T-helper 2 cell treated with Interferon-gamma antibody and Interleukin-4, amounts not matched to agents 100 ng/mL and 5 ng/mL, for 36 hours (primary cell): ENCODE measurements around the gene DEDD2. TPM values are rescaled to one million over a fixed set of nuclear protein-coding genes. Genes with fewer than 3 reads are reported as not detected.

ENCODE experiments used
- intact Hi-C: fragments of 100-400 bp; cut with micrococcal nuclease; formaldehyde crosslinking; loops from one replicate; pipeline ENCODE4 v1.15.1; 2023
- total RNA-seq: library from RNA; stranded (reverse); gene quantifications from 2 replicates; pipeline ENCODE4 v1.2.3, GENCODE V29; 2022

Gene DEDD2
- total RNA-seq, 1 donor from 2014 or later = 40.3 TPM

DNA sequence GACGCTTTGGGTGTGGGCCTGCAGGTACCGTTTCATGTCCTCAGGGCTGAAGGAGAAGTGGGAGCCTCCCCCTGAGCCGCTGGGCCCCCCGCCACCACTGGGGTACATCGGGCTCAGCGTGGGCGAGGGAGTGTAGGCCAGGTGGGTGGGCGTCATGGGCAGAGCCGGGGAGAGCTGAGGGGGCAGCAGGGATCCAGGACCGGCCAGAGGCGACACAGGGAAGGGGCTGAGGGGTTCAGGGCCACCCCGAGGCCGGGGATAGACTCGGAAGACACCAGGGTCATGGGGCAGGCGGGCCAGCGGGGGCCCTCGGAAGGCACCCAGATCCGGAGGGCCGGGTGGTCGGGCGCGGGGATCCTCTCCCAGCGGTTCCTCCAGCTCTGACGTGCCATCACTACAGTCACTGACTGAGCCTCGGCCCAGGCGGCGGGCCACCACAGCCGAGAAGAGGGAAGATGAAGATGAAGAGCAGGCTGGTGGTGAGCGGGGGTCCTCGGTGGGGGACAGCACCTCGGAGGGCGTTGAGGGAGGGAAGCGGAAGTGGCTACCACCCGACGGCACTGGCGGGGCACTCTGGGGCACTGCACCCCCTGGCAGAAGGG lies 31.8 kb upstream of the DEDD2 start:
- intact Hi-C loops = no loop called here

DNA sequence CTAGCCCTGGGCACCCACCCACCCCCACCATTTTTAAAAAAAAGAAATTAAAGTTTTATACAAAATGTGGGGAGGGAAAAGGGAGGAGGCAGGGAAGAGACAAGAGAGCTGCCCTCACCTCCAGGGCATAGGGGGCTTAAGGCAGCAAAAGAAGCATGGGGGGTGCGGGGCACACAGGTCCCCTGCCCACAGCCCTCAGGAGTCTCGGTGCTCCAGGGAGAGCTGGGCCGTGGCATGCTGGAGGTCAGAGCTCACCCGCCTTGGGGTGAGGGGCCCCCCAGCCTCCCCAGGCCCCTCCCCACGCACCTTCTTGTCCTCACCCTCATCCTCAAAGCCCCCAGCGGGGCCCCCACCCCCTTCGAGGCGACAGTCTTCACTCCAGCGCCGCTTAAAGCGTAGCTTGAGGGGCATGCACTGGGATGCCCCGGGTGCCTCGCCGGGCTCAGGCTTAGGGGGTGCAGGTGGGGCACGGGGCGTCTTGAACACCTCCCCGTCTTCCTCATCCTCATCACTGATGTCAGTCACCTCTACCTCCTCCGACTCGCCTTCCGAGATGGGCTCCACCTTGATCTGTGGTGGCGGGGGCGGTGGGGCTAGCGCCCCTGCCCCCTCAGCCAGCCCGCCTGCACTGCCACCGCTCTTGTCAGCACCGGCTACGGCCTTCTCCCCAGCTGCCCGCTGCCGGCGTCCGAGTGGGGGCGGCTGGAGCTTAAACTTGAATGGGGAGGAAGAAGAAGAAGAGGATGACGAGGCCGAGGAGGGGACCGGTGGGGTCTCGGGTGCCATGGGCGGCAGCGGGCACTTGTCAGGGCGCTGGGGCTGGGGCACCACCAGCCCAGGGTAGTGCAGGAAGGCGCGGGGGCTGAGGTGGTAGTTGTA lies 31.0 kb upstream of the DEDD2 start:
- intact Hi-C loops = no loop called here

DNA sequence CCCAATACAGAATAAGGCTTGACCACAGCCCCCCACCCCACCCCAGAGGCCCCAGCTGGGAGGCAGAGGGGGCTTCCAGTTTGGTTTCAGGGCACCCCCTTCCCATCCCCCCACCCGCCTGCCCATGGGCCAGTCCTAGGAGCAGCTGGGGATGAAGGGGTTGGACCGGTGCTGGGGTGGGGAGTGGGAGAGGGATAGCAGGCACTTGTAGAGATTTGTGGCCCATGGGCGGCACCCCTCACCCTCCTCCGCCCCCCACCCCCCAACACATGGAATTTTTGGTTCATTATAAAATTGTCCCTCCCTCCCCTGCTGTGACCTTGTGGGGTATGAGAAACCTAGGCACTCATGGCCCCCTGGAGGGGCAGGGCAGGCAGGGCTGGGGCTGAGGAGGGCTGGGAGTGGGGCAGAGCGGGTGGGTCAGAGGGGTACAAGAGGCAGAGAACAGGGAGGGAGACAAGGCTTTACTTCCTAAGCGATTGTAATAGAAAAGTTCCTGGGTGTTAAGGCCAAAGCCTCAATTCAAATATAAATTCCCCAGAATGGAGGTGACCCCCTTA lies 30.2 kb upstream of the DEDD2 start:
- intact Hi-C loops = no loop called here

DNA sequence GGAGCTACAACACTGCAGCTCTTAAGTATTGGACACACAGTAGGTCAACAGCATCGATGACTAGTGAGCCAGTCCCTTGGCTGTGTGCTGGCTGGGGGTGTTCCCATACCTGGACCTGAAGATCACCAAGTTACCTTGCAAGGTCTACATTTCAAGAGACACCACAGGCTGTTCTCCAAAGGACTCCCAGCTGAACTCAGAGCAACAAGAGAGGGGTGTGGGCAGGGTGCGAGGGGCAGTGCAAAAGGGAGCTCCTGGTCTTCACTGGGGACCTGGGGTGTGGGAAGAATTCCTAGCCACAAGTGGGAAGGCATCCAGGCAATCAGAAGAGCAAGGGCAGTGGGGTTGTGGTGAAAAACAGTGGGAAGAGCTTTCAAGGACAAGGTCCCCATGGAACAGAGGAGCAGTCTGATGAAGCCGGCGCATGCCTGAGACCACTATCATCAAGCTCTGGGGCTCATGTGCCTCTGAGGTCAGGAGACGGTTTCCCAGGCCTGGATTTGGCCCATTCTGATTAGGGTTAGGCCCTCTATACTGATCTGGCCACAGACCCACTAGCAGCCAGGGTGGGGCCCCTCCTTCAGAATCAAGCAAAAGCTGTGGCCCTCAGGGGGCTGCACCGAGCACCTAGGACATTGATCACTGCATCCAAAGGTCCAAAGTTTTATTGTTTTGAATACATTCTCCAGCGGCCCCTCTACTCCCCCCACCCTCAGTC lies 29.6 kb upstream of the DEDD2 start:
- intact Hi-C loops = no loop called here

DNA sequence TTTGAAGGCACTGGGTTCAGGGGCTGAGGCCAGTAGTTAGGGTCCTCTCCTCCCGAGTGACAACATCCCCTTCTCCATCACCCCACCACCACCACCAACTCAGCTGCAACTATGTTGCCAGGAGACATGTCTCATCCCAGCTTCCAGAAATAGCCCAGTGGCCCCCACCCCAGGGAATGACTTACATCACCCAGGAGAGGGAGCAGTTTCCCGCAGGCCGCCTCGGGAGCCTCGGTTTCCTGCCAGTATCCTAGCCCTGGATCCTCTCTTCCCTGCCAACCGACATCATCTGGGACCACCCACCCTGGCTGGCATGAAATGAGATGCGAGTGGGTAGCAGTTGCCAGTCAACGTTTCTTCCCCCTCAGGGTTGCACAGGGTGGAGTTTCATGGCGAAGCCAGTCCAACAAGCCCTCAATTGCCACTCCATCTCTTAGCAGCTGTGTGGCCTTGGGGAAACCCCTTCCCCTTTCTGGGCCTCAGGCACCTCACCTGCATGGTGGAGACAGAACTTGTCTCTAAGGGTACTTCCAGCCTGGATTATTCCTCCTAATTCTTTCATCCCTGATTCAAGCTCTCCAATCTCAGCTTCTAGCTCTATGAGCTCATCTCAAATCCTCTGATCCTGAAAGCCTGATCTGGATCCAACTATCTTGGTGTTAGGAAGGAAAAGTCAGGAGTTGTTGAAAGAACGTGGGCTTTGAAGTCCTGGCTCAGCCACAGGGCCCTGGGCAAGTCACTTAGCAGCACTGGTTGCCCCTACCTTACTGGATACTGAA lies 28.9 kb upstream of the DEDD2 start:
- intact Hi-C loops = no loop called here

DNA sequence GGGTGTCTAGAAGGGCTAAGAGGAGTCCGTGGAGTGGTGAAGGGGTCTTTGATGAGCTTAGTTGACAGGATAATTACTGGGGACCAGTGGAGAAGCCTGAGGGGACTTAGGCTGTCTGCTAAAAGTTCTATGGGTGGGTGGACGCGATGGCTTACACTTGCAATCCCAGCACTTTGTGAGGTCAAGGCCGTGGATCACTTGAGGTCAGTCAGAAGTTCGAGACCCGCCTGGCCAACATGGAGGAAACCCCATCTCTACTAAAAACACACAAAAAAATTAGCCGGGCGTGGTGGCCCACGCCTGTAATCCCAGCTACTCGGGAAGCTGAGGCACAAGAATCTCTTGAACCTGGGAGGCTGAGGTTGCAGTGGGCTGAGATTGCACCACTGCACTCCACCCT lies 27.8 kb upstream of the DEDD2 start:
- intact Hi-C loops = no loop called here

DNA sequence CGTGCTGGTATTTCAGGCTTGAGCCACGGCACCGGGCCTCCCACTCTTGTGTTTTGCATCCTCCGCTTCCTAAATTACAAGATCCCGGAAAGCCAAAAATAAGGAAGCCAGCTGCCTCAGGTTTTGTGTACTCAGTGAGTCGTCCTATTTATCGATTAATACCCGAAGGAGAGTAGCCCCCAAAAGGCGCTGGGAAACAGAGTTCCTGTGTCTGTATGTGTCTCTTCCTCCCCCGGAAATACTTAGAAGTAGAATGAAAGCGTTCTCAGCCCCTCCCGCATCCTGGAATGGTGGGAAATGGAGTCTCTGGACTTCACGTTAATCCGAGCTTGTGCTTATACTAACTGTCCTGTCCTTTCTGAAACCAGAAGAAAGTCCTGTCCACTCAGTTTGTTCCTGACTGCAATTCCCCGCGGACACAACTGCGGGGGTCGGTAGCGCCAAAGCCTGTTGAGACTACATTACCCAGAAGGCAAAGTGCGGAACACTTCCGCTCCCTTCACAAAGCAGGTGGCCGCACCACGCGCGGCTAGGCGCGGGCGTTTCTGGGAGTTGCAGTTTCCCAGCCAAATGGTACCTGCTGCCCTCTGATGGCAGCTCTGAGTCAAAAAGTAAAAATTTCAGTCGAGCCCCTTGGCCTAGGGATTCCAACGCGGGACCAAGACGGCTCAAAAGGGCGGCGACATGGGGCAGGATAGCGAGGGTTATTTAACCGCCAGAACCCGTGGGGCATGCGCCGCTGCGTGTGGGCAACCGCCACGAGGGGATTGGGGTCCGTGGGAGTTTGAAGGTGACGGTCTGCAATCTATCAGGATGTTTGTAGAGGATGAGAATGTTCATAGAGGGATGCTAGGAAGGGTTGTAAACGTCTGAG lies 27.1 kb upstream of the DEDD2 start:
- intact Hi-C loops = loop anchor here (1.0 kb wide), 3 partner anchors 9 to 112 kb away; partner anchors contain the start of genes MEGF8 and POU2F2

DNA sequence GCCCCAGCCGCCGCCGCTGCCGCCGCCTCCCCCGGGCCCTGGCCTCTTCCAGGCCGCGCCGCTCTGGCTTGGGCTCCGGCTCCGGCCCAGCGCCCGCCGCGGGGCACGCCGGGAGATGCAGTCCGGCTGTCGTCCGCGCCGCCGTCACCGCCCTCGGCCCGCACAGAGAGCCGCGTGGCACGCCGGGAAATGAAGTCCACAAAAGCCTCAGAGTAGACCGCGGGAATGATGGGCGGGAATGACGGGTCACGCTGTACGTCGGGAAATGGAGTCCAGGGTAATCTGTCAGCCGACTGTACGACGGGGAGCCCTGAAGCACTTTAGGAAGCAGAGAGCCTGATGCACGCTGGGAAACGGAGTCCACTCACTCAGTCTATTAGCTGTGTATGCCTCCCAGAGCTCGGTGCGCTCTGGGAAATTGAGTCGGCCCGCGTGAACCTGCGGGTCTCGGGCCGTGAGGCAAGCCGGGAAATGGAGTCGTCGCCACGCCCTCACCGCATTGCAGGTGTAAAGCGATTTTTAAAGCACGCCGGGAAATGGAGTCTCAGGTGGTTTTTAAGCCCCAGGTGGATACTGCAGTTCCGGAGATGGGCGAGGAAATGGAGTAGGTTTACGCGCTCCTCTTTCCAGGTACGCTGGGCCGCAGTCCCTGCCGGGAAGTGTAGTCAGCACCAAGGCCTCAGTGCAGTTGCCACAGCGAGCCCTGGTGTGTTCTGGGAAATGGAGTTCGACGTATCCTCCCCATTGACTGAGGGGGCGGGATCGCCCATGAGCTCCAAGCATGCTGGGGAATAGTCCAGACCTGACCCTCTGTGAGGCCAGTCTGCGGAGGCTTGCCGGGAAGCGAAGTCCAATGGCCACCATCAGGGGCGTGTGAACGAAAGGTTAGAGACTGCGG lies 25.3 kb upstream of the DEDD2 start, which contains the start of gene GSK3A:
TSS of gene GSK3A (minus strand) at position 91 of the 898 bp plus-strand sequence. CDS start 137 bp downstream, outside the sequence.
- intact Hi-C loops = loop anchor here (1.0 kb wide), 7 partner anchors 22 to 181 kb away; partner anchors contain the start of gene ZNF526

DNA sequence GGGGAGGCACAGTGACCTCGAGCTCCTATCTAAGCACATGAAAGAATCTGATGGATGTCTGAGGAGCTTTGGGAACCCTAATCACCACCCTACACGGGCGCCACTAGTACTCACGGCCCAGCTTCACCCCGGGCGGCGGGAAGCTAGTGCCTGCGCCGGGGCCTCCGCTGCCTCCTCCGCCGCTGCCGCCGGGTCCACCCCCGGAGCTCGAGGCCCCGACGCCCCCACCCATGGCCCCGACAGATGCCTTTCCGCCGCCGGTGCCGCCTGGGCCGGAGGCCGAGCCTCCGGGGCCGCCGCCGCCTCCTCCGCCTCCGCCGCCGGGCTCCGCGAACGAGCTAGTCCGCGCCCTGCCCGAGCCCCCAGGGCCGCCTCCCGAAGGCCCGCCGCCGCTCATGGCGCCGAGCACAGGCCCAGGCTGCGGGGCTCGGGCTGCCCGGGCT lies 24.6 kb upstream of the DEDD2 start:
- intact Hi-C loops = loop anchor here (1.0 kb wide), 5 partner anchors 22 to 167 kb away; partner anchors contain the start of gene ZNF526

DNA sequence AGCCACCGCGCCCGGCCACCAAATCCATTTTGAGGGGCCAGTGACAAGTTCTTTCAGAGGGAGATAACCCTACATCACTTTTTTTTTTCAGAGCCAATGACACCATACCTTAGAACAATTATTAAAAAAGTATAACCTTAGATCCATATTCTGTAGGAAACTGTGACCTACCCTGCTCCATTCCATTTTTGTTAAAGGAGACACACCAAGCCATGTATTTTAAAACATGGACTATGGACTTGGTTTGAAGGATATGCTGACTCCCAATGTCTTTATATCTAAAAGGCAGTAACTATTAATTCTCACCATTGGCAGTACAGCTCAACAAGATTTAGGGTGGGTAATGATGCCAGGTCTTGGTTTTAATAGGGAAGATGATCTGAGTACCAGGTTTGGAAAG lies 23.8 kb upstream of the DEDD2 start:
- intact Hi-C loops = no loop called here

DNA sequence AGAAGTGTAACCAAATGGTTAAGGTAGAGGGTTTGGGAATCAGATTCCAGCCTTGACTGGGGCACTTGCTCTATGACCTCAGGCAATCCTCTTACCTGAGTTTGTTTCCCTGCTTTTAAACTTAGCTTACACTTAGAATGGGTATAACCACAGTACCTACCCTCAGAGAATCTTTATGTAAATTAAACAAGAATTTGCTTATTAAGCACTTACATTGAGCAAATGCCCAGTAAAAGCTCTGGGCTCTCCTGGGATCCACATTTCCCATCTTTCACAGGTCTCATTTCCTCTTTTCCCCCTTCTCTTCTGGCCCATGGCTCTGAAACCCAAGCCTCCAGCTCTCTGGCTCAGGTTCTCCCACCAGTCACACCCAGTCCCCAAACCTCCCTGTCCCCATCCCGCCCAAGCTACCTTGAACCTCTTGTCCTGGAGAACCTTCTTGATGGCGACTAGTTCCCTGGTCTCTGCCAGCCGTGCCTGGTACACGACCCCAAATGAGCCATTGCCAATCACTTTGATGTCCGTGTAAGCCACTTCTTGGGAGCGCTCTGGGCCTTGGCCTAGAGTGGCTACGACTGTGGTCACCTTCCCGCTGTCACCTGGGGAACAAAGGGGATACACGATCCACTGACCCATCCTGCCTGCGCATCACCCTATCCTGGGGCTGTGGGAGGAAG lies 22.2 kb upstream of the DEDD2 start:
- intact Hi-C loops = no loop called here

DNA sequence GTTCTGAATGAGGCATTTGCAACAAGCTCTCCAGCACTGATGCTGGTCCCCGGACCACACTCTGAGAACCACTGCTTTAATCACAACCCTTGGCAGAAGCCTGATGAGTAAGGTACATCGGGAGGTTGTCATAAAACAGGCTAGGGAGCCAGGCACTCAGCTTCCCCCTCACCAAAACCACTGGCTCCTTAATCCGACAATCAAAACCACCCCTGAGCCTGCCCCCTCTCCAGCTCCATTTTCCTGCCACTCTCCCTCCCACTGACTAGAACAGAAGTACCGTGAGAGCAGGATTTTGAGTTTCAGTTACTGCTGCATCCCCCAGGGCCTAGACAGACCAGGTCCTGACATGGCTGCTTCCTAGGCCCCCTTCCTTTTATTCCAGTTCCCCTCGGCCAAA lies 17.7 kb upstream of the DEDD2 start:
- intact Hi-C loops = no loop called here

DNA sequence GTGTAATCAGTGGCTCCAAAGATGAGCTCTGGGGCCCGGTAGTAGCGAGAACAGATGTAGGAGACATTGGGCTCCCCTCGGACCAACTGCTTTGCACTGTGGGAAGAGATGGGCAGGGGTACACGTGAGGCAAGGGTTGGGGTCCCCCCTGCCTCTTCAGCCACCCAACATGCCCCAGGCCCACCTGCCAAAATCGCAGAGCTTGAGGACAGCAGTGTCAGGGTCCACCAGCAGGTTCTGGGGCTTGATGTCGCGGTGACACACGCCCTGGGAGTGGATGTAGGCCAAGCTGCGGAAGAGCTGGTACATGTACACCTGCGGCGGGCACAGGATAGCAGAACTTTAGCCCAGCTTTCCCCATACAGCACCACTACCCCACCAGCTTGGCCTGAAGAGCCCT lies 16.9 kb upstream of the DEDD2 start:
- intact Hi-C loops = no loop called here

DNA sequence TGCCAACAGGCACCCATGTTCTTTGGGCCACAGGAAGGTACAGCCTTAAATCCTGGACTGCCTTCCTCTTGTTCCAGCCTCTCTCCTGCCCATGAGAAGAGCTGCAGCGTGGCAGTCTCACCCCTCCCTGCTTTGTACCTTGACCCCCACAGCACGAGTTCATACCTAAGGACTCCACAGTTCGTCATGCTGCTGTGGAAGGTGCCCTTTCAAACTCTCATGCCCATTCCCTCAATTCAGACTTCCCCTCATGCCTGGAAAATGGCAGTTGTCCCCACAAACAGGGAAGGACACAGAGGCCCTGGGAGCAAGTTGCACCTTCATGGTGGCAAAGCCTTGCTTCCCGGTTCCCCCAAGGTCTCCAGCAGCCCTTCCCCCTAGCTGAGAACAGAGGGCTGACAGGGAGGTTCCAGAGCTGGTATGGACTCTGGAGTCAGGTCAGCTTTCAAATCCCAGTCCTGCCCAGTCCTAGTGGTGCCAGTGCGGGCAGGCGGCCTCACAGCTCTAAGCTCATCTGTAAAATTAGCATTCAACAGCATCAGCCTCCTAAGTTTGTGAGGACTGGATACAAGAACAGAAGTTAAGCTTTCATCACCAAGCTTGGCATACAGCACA lies 16.3 kb upstream of the DEDD2 start:
- intact Hi-C loops = no loop called here

DNA sequence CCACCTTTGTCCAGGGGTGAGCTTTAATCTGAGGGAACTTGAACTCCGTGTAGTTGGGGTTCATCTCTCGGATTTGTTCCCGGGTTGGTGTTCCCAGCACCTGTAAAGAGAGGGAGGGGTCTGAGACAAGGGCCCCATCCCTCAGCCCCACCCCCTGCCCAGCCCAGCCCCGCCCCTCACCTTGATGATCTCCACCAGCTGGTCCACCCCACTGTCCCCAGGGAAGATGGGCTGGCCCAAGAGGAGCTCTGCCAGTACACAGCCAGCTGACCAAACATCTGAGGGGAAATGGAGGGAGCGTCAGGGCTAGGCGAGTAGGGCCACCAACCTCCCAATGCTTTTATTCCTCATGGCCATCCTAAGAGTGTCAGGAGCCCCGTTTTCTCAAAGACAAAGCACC lies 15.6 kb upstream of the DEDD2 start:
- intact Hi-C loops = no loop called here

DNA sequence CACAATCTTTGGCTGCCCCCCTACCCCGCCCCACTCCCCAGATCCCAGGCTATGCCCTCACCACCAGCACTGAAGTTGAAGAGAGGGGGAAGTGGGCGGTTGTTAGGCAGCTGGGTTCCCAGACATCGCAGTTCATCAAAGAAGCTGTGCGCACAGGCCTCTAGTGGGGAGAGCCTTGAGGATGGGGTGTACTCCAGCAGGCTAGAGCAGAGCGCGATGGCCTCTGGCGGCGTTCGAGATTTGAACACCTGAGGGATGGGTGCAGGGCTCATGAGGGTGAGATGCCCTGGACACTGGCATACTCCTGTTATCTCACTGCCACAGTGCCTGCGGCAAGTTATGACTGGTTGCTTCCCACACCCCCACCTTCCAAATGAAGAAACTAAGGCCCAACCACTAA lies 15.0 kb upstream of the DEDD2 start:
- intact Hi-C loops = no loop called here

DNA sequence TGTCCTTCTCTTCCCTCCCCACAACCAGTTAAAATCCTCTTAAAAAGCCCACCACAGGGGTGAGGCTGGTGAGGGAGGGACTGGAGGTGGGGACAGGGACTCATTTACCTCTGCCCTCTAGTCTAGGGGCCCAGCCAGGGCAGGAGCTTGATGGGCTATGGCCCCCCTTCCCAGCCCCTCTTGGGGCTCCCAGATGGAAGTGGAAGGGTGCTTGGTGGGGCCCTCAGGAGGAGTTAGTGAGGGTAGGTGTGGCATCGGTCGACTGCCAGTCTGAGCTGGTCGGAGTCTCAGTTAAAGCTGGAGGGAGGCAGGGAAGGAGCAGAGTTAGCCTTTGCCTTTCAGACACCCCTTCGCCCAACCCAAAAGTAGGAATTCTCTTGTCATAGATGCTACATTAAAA lies 13.1 kb upstream of the DEDD2 start:
- intact Hi-C loops = no loop called here

DNA sequence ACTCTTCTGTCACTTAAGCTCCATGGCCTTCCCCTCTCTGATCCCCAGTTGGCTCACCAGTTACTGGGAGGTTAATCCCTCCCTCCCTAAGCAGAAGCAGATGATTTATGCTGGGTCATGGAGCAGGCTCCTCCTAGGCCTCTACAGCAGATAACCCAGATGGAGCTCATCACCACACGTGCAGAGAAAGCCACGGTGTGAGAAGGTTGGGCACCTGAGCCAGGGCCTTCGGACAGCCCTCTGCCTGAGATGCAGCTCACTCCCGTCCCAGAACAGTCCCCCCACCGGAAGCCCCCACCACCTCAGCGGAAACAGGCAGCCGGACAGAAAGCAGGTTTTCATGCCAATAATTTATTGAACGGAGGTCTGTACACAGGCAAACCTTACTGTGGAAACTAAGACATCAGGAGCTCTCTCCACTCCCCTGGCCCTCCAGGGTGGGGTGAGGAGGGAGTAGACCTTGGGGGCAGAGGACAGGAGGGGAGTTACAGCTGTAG lies 12.4 kb upstream of the DEDD2 start:
- intact Hi-C loops = no loop called here
